A549 (cell line): ENCODE results near the gene SLCO3A1. TPM values are rescaled to one million over a fixed set of nuclear protein-coding genes. Genes with fewer than 3 reads are reported as not detected.

Experiments used
- ATAC-seq, 2 experiments: fragments of 200-7000 bp in 1 of 2; fragments of >200 bp in 1 of 2; cut with Nextera tagmentation in 1 of 2; cut with Tn5 transposase in 1 of 2; 3 replicates each; pipeline versions ENCODE4 v1.8.0 to v1.9.1; 2018 to 2020; ENCODE audit warnings: mild to moderate bottlenecking in 1 of 2, moderate library complexity in 1 of 2
- CTCF ChIA-PET: fragments of 300-600 bp; sonication (Branson Sonifier 250); formaldehyde crosslinking; extraction: SDS; loops from one replicate; lab custom pipeline; 2021; ENCODE audit warnings: antibody characterized with exemption, inconsistent platforms; lab: Yijun Ruan, JAX
- POLR2A ChIA-PET: fragments of 350-600 bp; formaldehyde crosslinking; extraction: SDS; loops from one replicate; lab custom pipeline; 2021; ENCODE audit warnings: antibody characterized with exemption, inconsistent platforms; lab: Yijun Ruan, JAX
- DNase-seq, 2 experiments: peaks; one replicate each; pipeline versions ENCODE4 v3.0.0 to v3.0.0-alpha.2; 2011 to 2016; ENCODE audit warnings: low read depth in 1 of 2, low spot score in 1 of 2
- FAIRE-seq: peaks from 2 replicates; lab custom pipeline; 2011; peaks lifted over from hg19 to GRCh38; lab: Jason Lieb, UNC
- H3K27ac ChIP-seq, 2 experiments: fragments of >200 bp; sonication (Bioruptor Twin); formaldehyde crosslinking; 3 replicates each; pipeline ENCODE4 v1.5.1; 2016 to 2017
- H3K4me1 ChIP-seq: fragments of >200 bp; sonication (Bioruptor Twin); formaldehyde crosslinking; 3 replicates; pipeline ENCODE4 v1.6.1; 2016
- H3K4me2 ChIP-seq: fragments of >200 bp; sonication (Bioruptor Twin); formaldehyde crosslinking; 3 replicates; pipeline ENCODE4 v1.6.1; 2016
- H3K4me3 ChIP-seq: fragments of >200 bp; sonication (Bioruptor Twin); formaldehyde crosslinking; 3 replicates; pipeline ENCODE4 v1.5.1; 2016
- H3K9me3 ChIP-seq: fragments of >200 bp; sonication (Bioruptor Twin); formaldehyde crosslinking; 3 replicates; pipeline ENCODE4 v1.6.1; 2016
- BHLHE40 ChIP-seq: IDR thresholded peaks from 2 replicates; pipeline ENCODE4 v1.6.1; 2012; ENCODE audit warnings: low read depth, low read length, inconsistent platforms
- CHD2 ChIP-seq: fragments of 150-350 bp; IDR thresholded peaks from 2 replicates; pipeline ENCODE4 v1.6.1; 2014; ENCODE audit warnings: low read length; ENCODE audit not compliant: partially characterized antibody
- EP300 ChIP-seq, 2 experiments: fragments of >200 bp; sonication (Bioruptor Twin); formaldehyde crosslinking; IDR thresholded peaks; 2 replicates in 1 of 2; 3 replicates in 1 of 2; pipeline ENCODE4 v1.6.1; 2016 to 2017
- FOXS1 ChIP-seq: fragments of 250-450 bp; sonication (Bioruptor Pico); IDR thresholded peaks from 2 replicates; pipeline ENCODE4 v1.5.0; 2020; ENCODE audit warnings: mild to moderate bottlenecking, moderate library complexity
- GATA3 ChIP-seq: IDR thresholded peaks from 2 replicates; pipeline ENCODE4 v1.6.1; 2012; ENCODE audit warnings: borderline replicate concordance
- HOXA7 ChIP-seq: fragments of 250-450 bp; sonication (Bioruptor Pico); IDR thresholded peaks from 2 replicates; pipeline ENCODE4 v1.5.0; 2020; ENCODE audit warnings: mild to moderate bottlenecking, moderate library complexity
- KDM1A ChIP-seq: fragments of 200-600 bp; sonication (generic); IDR thresholded peaks from 2 replicates; pipeline ENCODE4 v1.6.1; 2016; ENCODE audit warnings: low read depth, mild to moderate bottlenecking
- MAFK ChIP-seq: fragments of 450-650 bp; IDR thresholded peaks from 2 replicates; pipeline ENCODE4 v1.6.1; 2014; ENCODE audit not compliant: partially characterized antibody
- NFE2L2 ChIP-seq: fragments of 150-350 bp; conservative IDR thresholded peaks from 2 replicates; pipeline ENCODE4 v1.6.1; 2014; ENCODE audit warnings: low read length
- POLR2AphosphoS2 ChIP-seq: conservative IDR thresholded peaks from 2 replicates; pipeline ENCODE4 v1.6.1; 2012; ENCODE audit warnings: low read length, improper control_type of control experiment, inconsistent platforms
- RARB ChIP-seq: fragments of 250-450 bp; sonication (Bioruptor Pico); IDR thresholded peaks from 2 replicates; pipeline ENCODE4 v1.8.0; 2021; ENCODE audit warnings: mild to moderate bottlenecking, moderate library complexity
- SMC3 ChIP-seq: fragments of >200 bp; sonication (Bioruptor Twin); formaldehyde crosslinking; IDR thresholded peaks from 3 replicates; pipeline ENCODE4 v1.6.1; 2018; ENCODE audit warnings: inconsistent platforms
- TFCP2L1 ChIP-seq: fragments of 250-450 bp; sonication (Bioruptor Pico); IDR thresholded peaks from 2 replicates; pipeline ENCODE4 v1.5.0; 2021; ENCODE audit warnings: mild to moderate bottlenecking
- ZC3H11A ChIP-seq: fragments of 450-650 bp; IDR thresholded peaks from 2 replicates; pipeline ENCODE4 v1.6.1; 2014; ENCODE audit warnings: antibody characterized with exemption, mild to moderate bottlenecking
- WGBS: methylation state at CpG from one replicate; pipeline ENCODE4 v1.1.6; 2017; ENCODE audit errors: missing lambda C conversion rate; 5-methylcytosine and 5-hydroxymethylcytosine counted together
- polyA plus RNA-seq, 4 experiments: library from polyadenylated mRNA; depleted of rRNA in 3 of 4; stranded (reverse); fragments of >200 nt; fragmentation: RNase III in 1 of 4; extraction: RNeasy Plus Mini Kit Qiagen cat#74134 plus additional on column Dnase treatment in 1 of 4; gene quantifications; 2 replicates in 3 of 4; 3 replicates in 1 of 4; pipeline ENCODE4 v1.2.3, GENCODE V29; 2011 to 2017
- TF ChIP-seq, protein P1 (sequence below): fragments of 450-650 bp; IDR thresholded peaks from 2 replicates; pipeline ENCODE4 v1.6.1; 2014; ENCODE audit warnings: antibody characterized with exemption
- TF ChIP-seq, protein P2 (sequence below): IDR thresholded peaks from 2 replicates; pipeline ENCODE4 v1.6.1; 2012
- TF ChIP-seq, protein P3 (sequence below): fragments of 250-450 bp; sonication (Bioruptor Pico); IDR thresholded peaks from 2 replicates; pipeline ENCODE4 v1.5.0; 2020; ENCODE audit warnings: low read depth, mild to moderate bottlenecking, moderate library complexity
- TF ChIP-seq, protein P4 (sequence below): fragments of >200 bp; sonication (Bioruptor Twin); formaldehyde crosslinking; IDR thresholded peaks from 3 replicates; pipeline ENCODE4 v1.6.1; 2016
- TF ChIP-seq, protein P5 (sequence below): fragments of 200-600 bp; sonication (generic); IDR thresholded peaks from 2 replicates; pipeline ENCODE4 v1.6.1; 2016; ENCODE audit warnings: antibody characterized with exemption, mild to moderate bottlenecking, moderate library complexity
- TF ChIP-seq, protein P6 (sequence below): IDR thresholded peaks from 2 replicates; pipeline ENCODE4 v1.6.1; 2012; ENCODE audit warnings: low read depth, borderline replicate concordance
- TF ChIP-seq, protein P7 (sequence below): fragments of >200 bp; sonication (Bioruptor Twin); formaldehyde crosslinking; IDR thresholded peaks from 3 replicates; pipeline ENCODE4 v1.5.1; 2016

Gene SLCO3A1
- polyA plus RNA-seq, 2 of the 4 experiments (the other 2 are of a cell fraction): 16.8 to 17.0 TPM

DNA sequence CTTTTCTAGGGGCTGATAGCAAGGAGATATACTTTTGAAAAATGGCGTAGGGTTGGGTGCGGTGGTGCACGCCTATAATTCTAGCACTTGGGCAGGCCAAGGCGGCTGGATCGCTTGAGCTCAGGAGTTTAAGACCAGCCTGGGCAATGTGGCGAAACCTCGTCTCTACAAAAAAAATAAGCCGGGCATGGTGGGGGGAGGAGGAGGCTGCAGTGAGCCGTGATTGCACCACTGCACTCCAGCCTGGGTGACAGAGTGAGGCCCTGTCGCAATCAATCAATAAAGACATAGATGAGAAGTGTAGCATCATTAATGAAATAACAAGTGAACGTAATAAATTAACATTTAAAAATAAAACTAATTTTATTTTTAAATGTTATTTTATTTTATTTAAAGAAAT is 134.6 kb downstream of the SLCO3A1 start:
- no peak overlapping the region for H3K27ac ChIP-seq
- no peaks in the 10 kb centered on the region for H3K4me1 ChIP-seq
- CTCF ChIA-PET: interaction anchor here (0.7 kb wide), 1 partner anchor 135 kb away, joined by 3 read pairs; no protein-coding TSS in a partner anchor
- no peak overlapping the region for H3K4me2 ChIP-seq
- no peaks in the 10 kb centered on the region for H3K9me3 ChIP-seq
- ATAC-seq: no peak
- H3K4me3 ChIP-seq: no peak overlapping the region
- TF ChIP-seq, protein P1, sequence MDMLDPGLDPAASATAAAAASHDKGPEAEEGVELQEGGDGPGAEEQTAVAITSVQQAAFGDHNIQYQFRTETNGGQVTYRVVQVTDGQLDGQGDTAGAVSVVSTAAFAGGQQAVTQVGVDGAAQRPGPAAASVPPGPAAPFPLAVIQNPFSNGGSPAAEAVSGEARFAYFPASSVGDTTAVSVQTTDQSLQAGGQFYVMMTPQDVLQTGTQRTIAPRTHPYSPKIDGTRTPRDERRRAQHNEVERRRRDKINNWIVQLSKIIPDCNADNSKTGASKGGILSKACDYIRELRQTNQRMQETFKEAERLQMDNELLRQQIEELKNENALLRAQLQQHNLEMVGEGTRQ: no peak
- TF ChIP-seq POLR2AphosphoS2 (no peak), GATA3 (no peak), CHD2 (no peak), EP300 (IDR thresholded peaks at IDR 0.05) (no peak), KDM1A (no peak)
- TF ChIP-seq, protein P2, sequence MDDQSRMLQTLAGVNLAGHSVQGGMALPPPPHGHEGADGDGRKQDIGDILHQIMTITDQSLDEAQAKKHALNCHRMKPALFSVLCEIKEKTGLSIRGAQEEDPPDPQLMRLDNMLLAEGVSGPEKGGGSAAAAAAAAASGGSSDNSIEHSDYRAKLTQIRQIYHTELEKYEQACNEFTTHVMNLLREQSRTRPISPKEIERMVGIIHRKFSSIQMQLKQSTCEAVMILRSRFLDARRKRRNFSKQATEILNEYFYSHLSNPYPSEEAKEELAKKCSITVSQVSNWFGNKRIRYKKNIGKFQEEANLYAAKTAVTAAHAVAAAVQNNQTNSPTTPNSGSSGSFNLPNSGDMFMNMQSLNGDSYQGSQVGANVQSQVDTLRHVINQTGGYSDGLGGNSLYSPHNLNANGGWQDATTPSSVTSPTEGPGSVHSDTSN: no peak
- TF ChIP-seq, protein P3, sequence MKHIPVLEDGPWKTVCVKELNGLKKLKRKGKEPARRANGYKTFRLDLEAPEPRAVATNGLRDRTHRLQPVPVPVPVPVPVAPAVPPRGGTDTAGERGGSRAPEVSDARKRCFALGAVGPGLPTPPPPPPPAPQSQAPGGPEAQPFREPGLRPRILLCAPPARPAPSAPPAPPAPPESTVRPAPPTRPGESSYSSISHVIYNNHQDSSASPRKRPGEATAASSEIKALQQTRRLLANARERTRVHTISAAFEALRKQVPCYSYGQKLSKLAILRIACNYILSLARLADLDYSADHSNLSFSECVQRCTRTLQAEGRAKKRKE: no peak
- TF ChIP-seq, protein P4, sequence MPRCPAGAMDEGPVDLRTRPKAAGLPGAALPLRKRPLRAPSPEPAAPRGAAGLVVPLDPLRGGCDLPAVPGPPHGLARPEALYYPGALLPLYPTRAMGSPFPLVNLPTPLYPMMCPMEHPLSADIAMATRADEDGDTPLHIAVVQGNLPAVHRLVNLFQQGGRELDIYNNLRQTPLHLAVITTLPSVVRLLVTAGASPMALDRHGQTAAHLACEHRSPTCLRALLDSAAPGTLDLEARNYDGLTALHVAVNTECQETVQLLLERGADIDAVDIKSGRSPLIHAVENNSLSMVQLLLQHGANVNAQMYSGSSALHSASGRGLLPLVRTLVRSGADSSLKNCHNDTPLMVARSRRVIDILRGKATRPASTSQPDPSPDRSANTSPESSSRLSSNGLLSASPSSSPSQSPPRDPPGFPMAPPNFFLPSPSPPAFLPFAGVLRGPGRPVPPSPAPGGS: no peak
- no peak for FAIRE-seq
- no peak for DNase-seq
- 92% methylated on average over 11 of the region's 11 CpGs for WGBS
- POLR2A ChIA-PET: no interaction called here

DNA sequence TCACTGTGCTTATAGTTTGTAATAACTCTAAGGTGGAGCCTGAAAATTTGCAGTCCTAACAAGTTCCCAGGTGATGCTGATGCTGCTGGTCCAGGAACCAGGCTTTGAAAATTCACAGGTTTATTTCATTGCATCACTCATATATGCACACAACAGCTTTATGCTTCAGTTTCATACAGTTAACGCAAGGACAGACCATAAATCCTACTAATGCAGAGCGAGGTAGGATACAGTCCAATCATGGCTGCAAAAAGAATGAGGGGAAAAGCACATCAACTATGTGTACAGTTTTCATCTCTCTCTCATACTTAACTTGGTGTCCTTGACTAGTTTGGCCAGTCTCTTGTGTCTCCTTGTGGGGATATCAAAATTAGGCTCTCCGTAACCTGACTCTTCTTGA is 135.1 kb downstream of the SLCO3A1 start:
- no peak overlapping the region for H3K27ac ChIP-seq
- POLR2A ChIA-PET: no interaction called here
- no peaks in the 10 kb centered on the region for H3K4me1 ChIP-seq
- no peak overlapping the region for H3K4me3 ChIP-seq
- FAIRE-seq (no peak), DNase-seq (no peak), ATAC-seq (no peak)
- CTCF ChIA-PET: interaction anchor here (0.7 to 1.3 kb wide), 2 partner anchors 9 to 136 kb away, joined by 3 read pairs; no protein-coding TSS in a partner anchor
- no peaks in the 10 kb centered on the region for H3K9me3 ChIP-seq
- no peak for TF ChIP-seq RARB
- 97% methylated on average over 3 of the region's 3 CpGs for WGBS
- H3K4me2 ChIP-seq: no peak overlapping the region

DNA sequence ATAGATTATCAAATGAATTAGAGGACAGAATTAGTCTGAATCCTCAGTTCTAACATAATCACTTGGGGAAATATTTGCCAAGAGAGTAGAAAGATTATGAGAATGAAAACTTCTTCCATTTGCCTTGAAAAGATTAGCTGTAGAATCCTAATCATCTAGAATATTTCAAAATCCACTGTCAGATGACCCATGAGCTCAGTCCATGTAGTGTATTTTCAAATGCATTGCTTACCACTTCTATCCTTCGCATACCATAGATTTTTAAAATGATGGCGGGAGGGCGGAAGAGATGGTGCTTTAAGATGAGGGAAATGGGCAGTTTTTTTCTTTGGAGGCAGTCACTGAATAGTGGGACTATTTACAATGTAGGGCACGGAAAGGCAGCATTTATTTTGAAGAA is 136.3 kb downstream of the SLCO3A1 start:
- H3K4me1 ChIP-seq: no peaks in the 10 kb centered on the region
- TF ChIP-seq HOXA7: no peak
- TF ChIP-seq FOXS1 (CRISPR knock-in tag): no peak
- TF ChIP-seq, protein P4: no peak
- TF ChIP-seq, protein P3: no peak
- TF ChIP-seq TFCP2L1 (CRISPR knock-in tag): no peak
- no peak for TF ChIP-seq NFE2L2
- no peak for TF ChIP-seq MAFK
- TF ChIP-seq, protein P5, sequence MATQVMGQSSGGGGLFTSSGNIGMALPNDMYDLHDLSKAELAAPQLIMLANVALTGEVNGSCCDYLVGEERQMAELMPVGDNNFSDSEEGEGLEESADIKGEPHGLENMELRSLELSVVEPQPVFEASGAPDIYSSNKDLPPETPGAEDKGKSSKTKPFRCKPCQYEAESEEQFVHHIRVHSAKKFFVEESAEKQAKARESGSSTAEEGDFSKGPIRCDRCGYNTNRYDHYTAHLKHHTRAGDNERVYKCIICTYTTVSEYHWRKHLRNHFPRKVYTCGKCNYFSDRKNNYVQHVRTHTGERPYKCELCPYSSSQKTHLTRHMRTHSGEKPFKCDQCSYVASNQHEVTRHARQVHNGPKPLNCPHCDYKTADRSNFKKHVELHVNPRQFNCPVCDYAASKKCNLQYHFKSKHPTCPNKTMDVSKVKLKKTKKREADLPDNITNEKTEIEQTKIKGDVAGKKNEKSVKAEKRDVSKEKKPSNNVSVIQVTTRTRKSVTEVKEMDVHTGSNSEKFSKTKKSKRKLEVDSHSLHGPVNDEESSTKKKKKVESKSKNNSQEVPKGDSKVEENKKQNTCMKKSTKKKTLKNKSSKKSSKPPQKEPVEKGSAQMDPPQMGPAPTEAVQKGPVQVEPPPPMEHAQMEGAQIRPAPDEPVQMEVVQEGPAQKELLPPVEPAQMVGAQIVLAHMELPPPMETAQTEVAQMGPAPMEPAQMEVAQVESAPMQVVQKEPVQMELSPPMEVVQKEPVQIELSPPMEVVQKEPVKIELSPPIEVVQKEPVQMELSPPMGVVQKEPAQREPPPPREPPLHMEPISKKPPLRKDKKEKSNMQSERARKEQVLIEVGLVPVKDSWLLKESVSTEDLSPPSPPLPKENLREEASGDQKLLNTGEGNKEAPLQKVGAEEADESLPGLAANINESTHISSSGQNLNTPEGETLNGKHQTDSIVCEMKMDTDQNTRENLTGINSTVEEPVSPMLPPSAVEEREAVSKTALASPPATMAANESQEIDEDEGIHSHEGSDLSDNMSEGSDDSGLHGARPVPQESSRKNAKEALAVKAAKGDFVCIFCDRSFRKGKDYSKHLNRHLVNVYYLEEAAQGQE: no peak
- TF ChIP-seq ZC3H11A: no peak
- TF ChIP-seq, protein P6, sequence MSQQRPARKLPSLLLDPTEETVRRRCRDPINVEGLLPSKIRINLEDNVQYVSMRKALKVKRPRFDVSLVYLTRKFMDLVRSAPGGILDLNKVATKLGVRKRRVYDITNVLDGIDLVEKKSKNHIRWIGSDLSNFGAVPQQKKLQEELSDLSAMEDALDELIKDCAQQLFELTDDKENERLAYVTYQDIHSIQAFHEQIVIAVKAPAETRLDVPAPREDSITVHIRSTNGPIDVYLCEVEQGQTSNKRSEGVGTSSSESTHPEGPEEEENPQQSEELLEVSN: no peak
- no peak for TF ChIP-seq SMC3
- no peak for TF ChIP-seq EP300 (IDR thresholded peaks at IDR 0.05)
- no peak for TF ChIP-seq BHLHE40
- TF ChIP-seq, protein P7, sequence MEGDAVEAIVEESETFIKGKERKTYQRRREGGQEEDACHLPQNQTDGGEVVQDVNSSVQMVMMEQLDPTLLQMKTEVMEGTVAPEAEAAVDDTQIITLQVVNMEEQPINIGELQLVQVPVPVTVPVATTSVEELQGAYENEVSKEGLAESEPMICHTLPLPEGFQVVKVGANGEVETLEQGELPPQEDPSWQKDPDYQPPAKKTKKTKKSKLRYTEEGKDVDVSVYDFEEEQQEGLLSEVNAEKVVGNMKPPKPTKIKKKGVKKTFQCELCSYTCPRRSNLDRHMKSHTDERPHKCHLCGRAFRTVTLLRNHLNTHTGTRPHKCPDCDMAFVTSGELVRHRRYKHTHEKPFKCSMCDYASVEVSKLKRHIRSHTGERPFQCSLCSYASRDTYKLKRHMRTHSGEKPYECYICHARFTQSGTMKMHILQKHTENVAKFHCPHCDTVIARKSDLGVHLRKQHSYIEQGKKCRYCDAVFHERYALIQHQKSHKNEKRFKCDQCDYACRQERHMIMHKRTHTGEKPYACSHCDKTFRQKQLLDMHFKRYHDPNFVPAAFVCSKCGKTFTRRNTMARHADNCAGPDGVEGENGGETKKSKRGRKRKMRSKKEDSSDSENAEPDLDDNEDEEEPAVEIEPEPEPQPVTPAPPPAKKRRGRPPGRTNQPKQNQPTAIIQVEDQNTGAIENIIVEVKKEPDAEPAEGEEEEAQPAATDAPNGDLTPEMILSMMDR: no peak
- DNase-seq (no peak), ATAC-seq (no peak), FAIRE-seq (no peak)
- POLR2A ChIA-PET: no interaction called here
- no peak overlapping the region for H3K4me3 ChIP-seq
- no peak overlapping the region for H3K4me2 ChIP-seq
- no peaks in the 10 kb centered on the region for H3K9me3 ChIP-seq
- CTCF ChIA-PET: interaction anchor here (1.1 to 8.0 kb wide), 4 partner anchors 8 to 104 kb away, joined by 3 to 45 read pairs (median 3); no protein-coding TSS in a partner anchor
- H3K27ac ChIP-seq: no peak overlapping the region
- 91% methylated on average over 4 of the region's 4 CpGs for WGBS
